HepG2 (cell line): Measurements from ENCODE around the gene NET1. TPM values are rescaled to one million over a fixed set of nuclear protein-coding genes. Genes with fewer than 3 reads are reported as not detected.

Source experiments
- ELF4 ChIP-seq: sonication (generic); formaldehyde crosslinking; IDR thresholded peaks from 2 replicates; pipeline ENCODE4 v1.5.0; 2020; ENCODE audit warnings: missing genetic modification reagents, mild to moderate bottlenecking, moderate library complexity, borderline replicate concordance
- FOXC1 ChIP-seq: sonication (generic); formaldehyde crosslinking; IDR thresholded peaks from 2 replicates; pipeline ENCODE4 v1.8.0; 2022; ENCODE audit warnings: mild to moderate bottlenecking, missing genetic modification reagents, borderline replicate concordance
- HMG20A ChIP-seq: IDR thresholded peaks from 2 replicates; pipeline ENCODE4 v1.6.1; 2016; ENCODE audit warnings: borderline replicate concordance
- HMGXB4 ChIP-seq, 2 experiments: sonication (generic) in 1 of 2; formaldehyde crosslinking in 1 of 2; IDR thresholded peaks; 2 replicates each; pipeline versions ENCODE4 v1.4.0 to v1.6.1; 2018 to 2020; ENCODE audit warnings: missing genetic modification reagents in 2 of 2, borderline replicate concordance in 1 of 2, low read depth in 1 of 2, mild to moderate bottlenecking in 1 of 2, missing biosample characterization in 1 of 2
- NCOA5 ChIP-seq: sonication (generic); formaldehyde crosslinking; IDR thresholded peaks from 2 replicates; pipeline ENCODE4 v1.4.0; 2020; ENCODE audit warnings: missing genetic modification reagents
- SMAD9 ChIP-seq: sonication (generic); formaldehyde crosslinking; IDR thresholded peaks from 2 replicates; pipeline ENCODE4 v1.5.1; 2020; ENCODE audit warnings: mild to moderate bottlenecking, missing genetic modification reagents
- THRA ChIP-seq: sonication (generic); formaldehyde crosslinking; IDR thresholded peaks from 2 replicates; pipeline ENCODE4 v1.4.0; 2020; ENCODE audit warnings: missing genetic modification reagents, borderline replicate concordance
- U2AF2 ChIP-seq: fragments of 200-400 bp; formaldehyde crosslinking; IDR thresholded peaks from 2 replicates; pipeline ENCODE4 v1.6.1; 2017; ENCODE audit warnings: low read depth, mild to moderate bottlenecking, low read length
- ZFP36L2 ChIP-seq: sonication (generic); formaldehyde crosslinking; IDR thresholded peaks from 2 replicates; pipeline ENCODE4 v1.4.0; 2020; ENCODE audit warnings: missing genetic modification reagents
- ZNF607 ChIP-seq: sonication (generic); formaldehyde crosslinking; IDR thresholded peaks from 2 replicates; pipeline ENCODE4 v1.5.1; 2020; ENCODE audit warnings: missing genetic modification reagents, mild to moderate bottlenecking, borderline replicate concordance
- ZNF652 ChIP-seq: IDR thresholded peaks from 2 replicates; pipeline ENCODE4 v1.6.1; 2016; ENCODE audit warnings: low read depth, borderline replicate concordance
- polyA plus RNA-seq, 8 experiments: library from polyadenylated mRNA; depleted of rRNA in 3 of 8; stranded (reverse) in 7 of 8; unstranded in 1 of 8; fragments of >200 nt; fragmentation: Illumina TruSeq in 4 of 8; extraction: Trizol in 4 of 8; gene quantifications; 2 replicates each; pipeline versions ENCODE4 v1.2.1 to v1.2.3, GENCODE V29; 2011 to 2016; ENCODE audit warnings: low read depth in 4 of 8, missing spikeins in 1 of 8, mixed read lengths in 1 of 8; ENCODE audit not compliant: insufficient read depth in 1 of 8
- total RNA-seq, 5 experiments: library from RNA; depleted of rRNA; stranded (reverse); fragments of >200 nt; fragmentation: Illumina TruSeq; extraction: Trizol; gene quantifications; 2 replicates each; pipeline ENCODE4 v1.2.3, GENCODE V29; 2016; ENCODE audit warnings: low read depth in 1 of 5
- TF ChIP-seq, protein P1 (sequence below): sonication (generic); formaldehyde crosslinking; IDR thresholded peaks from 2 replicates; pipeline ENCODE4 v1.8.0; 2022; ENCODE audit warnings: mild to moderate bottlenecking, missing genetic modification reagents, borderline replicate concordance
- TF ChIP-seq, protein P2 (sequence below): sonication (generic); formaldehyde crosslinking; IDR thresholded peaks from 2 replicates; pipeline ENCODE4 v1.8.0; 2022; ENCODE audit warnings: missing genetic modification reagents, mild to moderate bottlenecking, moderate library complexity, borderline replicate concordance
- TF ChIP-seq, protein P3 (sequence below): sonication (generic); formaldehyde crosslinking; IDR thresholded peaks from 2 replicates; pipeline ENCODE4 v1.4.0; 2020; ENCODE audit warnings: missing genetic modification reagents
- TF ChIP-seq, protein P4 (sequence below): sonication (generic); formaldehyde crosslinking; IDR thresholded peaks from 2 replicates; pipeline ENCODE4 v1.4.0; 2020; ENCODE audit warnings: mild to moderate bottlenecking, missing genetic modification reagents

The NET1 gene
- total and polyA plus RNA-seq, 2 of the 13 experiments (the other 11 are each of a cell fraction or from before 2014, with no cell fraction given), result 48.1 to 65.8 TPM

DNA sequence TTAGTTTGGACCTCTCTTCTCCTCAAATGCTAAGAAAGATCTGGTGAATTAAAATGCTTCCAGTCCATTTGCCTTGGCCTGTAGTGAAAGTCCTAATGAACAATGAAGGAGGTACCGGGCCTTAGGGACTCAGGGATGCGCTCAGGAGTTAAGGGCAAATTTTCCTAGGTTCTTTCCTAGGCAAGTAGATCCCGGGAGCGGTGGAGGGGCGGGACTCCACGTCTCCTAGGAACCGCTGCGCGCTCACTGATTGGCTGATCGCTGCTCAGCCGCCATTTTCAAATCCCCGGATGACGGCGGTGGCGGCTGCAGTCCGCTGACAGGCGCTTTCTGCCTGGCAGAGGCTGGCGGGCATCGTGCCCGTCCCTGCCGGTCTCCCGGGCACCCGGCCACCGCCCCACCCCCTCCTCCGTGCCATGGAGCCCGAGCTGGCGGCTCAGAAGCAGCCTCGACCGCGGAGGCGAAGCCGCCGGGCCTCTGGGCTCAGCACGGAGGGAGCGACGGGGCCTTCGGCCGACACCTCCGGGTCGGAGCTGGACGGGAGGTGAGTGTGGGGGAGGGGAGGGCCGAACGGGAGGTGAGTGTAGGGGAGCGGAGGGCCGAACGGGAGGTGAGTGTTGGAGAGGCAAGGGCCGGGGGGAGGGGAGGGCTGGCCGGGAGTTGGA is at the start of gene NET1 (continued):
- TF ChIP-seq, protein P1, sequence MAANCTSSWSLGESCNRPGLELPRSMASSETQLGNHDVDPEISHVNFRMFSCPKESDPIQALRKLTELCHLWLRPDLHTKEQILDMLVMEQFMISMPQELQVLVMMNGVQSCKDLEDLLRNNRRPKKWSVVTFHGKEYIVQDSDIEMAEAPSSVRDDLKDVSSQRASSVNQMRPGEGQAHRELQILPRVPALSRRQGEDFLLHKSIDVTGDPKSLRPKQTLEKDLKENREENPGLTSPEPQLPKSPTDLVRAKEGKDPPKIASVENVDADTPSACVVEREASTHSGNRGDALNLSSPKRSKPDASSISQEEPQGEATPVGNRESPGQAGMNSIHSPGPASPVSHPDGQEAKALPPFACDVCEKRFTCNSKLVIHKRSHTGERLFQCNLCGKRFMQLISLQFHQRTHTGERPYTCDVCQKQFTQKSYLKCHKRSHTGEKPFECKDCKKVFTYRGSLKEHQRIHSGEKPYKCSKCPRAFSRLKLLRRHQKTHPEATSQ (CRISPR knock-in tag), result no peak
- TF ChIP-seq HMG20A (CRISPR knock-in tag) (no peak), U2AF2 (no peak), SMAD9 (CRISPR knock-in tag) (no peak), ZNF652 (no peak), FOXC1 (no peak), HMGXB4 (CRISPR knock-in tag; IDR thresholded peaks at IDR 0.05; ENCODE audit: borderline replicate concordance in 1 of 2, low read depth in 1 of 2) (peak in 1 of 2 experiments; percentile 70; a peak in 2 of 4 replicates), ELF4 (no peak), THRA (no peak), NCOA5 (CRISPR knock-in tag) (no peak), ZFP36L2 (CRISPR knock-in tag) (no peak), ZNF607 (CRISPR knock-in tag) (no peak)
- TF ChIP-seq, protein P2, sequence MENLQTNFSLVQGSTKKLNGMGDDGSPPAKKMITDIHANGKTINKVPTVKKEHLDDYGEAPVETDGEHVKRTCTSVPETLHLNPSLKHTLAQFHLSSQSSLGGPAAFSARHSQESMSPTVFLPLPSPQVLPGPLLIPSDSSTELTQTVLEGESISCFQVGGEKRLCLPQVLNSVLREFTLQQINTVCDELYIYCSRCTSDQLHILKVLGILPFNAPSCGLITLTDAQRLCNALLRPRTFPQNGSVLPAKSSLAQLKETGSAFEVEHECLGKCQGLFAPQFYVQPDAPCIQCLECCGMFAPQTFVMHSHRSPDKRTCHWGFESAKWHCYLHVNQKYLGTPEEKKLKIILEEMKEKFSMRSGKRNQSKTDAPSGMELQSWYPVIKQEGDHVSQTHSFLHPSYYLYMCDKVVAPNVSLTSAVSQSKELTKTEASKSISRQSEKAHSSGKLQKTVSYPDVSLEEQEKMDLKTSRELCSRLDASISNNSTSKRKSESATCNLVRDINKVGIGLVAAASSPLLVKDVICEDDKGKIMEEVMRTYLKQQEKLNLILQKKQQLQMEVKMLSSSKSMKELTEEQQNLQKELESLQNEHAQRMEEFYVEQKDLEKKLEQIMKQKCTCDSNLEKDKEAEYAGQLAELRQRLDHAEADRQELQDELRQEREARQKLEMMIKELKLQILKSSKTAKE (CRISPR knock-in tag), result no peak; the same call in 1 of the 2 replicates
- TF ChIP-seq, protein P3, sequence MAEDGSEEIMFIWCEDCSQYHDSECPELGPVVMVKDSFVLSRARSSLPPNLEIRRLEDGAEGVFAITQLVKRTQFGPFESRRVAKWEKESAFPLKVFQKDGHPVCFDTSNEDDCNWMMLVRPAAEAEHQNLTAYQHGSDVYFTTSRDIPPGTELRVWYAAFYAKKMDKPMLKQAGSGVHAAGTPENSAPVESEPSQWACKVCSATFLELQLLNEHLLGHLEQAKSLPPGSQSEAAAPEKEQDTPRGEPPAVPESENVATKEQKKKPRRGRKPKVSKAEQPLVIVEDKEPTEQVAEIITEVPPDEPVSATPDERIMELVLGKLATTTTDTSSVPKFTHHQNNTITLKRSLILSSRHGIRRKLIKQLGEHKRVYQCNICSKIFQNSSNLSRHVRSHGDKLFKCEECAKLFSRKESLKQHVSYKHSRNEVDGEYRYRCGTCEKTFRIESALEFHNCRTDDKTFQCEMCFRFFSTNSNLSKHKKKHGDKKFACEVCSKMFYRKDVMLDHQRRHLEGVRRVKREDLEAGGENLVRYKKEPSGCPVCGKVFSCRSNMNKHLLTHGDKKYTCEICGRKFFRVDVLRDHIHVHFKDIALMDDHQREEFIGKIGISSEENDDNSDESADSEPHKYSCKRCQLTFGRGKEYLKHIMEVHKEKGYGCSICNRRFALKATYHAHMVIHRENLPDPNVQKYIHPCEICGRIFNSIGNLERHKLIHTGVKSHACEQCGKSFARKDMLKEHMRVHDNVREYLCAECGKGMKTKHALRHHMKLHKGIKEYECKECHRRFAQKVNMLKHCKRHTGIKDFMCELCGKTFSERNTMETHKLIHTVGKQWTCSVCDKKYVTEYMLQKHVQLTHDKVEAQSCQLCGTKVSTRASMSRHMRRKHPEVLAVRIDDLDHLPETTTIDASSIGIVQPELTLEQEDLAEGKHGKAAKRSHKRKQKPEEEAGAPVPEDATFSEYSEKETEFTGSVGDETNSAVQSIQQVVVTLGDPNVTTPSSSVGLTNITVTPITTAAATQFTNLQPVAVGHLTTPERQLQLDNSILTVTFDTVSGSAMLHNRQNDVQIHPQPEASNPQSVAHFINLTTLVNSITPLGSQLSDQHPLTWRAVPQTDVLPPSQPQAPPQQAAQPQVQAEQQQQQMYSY (CRISPR knock-in tag), result no peak
- TF ChIP-seq, protein P4, sequence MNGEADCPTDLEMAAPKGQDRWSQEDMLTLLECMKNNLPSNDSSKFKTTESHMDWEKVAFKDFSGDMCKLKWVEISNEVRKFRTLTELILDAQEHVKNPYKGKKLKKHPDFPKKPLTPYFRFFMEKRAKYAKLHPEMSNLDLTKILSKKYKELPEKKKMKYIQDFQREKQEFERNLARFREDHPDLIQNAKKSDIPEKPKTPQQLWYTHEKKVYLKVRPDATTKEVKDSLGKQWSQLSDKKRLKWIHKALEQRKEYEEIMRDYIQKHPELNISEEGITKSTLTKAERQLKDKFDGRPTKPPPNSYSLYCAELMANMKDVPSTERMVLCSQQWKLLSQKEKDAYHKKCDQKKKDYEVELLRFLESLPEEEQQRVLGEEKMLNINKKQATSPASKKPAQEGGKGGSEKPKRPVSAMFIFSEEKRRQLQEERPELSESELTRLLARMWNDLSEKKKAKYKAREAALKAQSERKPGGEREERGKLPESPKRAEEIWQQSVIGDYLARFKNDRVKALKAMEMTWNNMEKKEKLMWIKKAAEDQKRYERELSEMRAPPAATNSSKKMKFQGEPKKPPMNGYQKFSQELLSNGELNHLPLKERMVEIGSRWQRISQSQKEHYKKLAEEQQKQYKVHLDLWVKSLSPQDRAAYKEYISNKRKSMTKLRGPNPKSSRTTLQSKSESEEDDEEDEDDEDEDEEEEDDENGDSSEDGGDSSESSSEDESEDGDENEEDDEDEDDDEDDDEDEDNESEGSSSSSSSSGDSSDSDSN (CRISPR knock-in tag), result peak; percentile 57
